ENCODE data around the gene CROCC2. TPM values are rescaled to one million over a fixed set of nuclear protein-coding genes. Genes with fewer than 3 reads are reported as not detected.

Gene CROCC2
- polyA plus RNA-seq, 3 donors, result 0.04 TPM; not detected in 2

GRCh38 chr2:240919786-240920782 is 13.9 kb downstream of the CROCC2 start:
- no peak for DNase-seq (ENCODE audit: low read depth in 3 of 3, low spot score in 2 of 3)

- DNase-seq (ENCODE audit: low read depth in 3 of 3, low spot score in 2 of 3), result no peak
Observed at GRCh38 chr2:240920783-240921231, 14.7 kb downstream of the CROCC2 start.

- no peak for DNase-seq (ENCODE audit: low read depth in 3 of 3, low spot score in 2 of 3)
Observed at GRCh38 chr2:240921311-240921994, 15.3 kb downstream of the CROCC2 start.

- no peak for DNase-seq (ENCODE audit: low read depth in 3 of 3, low spot score in 2 of 3)
Observed at GRCh38 chr2:240921995-240922244, 15.8 kb downstream of the CROCC2 start.

GRCh38 chr2:240922245-240922981 is 16.3 kb downstream of the CROCC2 start:
- DNase-seq (ENCODE audit: low read depth in 3 of 3, low spot score in 2 of 3), result no peak

- no peak for DNase-seq (ENCODE audit: low read depth in 3 of 3, low spot score in 2 of 3)
Observed at GRCh38 chr2:240922982-240923537, 16.9 kb downstream of the CROCC2 start.

- DNase-seq (ENCODE audit: low read depth in 3 of 3, low spot score in 2 of 3), result no peak
Observed at GRCh38 chr2:240925191-240925567, 19.0 kb downstream of the CROCC2 start.

- no peak for DNase-seq (ENCODE audit: low read depth in 3 of 3, low spot score in 2 of 3)
Observed at GRCh38 chr2:240925568-240926515, 19.7 kb downstream of the CROCC2 start.

- DNase-seq (ENCODE audit: low read depth in 3 of 3, low spot score in 2 of 3), result no peak
Observed at GRCh38 chr2:240926516-240927389, 20.6 kb downstream of the CROCC2 start.

GRCh38 chr2:240927390-240927781 is 21.2 kb downstream of the CROCC2 start:
- no peak for DNase-seq (ENCODE audit: low read depth in 3 of 3, low spot score in 2 of 3)

GRCh38 chr2:240928476-240929363 is 22.6 kb downstream of the CROCC2 start:
- DNase-seq (ENCODE audit: low read depth in 3 of 3, low spot score in 2 of 3), result no peak

GRCh38 chr2:240929364-240930095 is 23.4 kb downstream of the CROCC2 start:
- DNase-seq (ENCODE audit: low read depth in 3 of 3, low spot score in 2 of 3), result no peak

GRCh38 chr2:240930096-240930630 is 24.0 kb downstream of the CROCC2 start:
- DNase-seq (ENCODE audit: low read depth in 3 of 3, low spot score in 2 of 3), result no peak

GRCh38 chr2:240930631-240931318 is 24.6 kb downstream of the CROCC2 start:
- no peak for DNase-seq (ENCODE audit: low read depth in 3 of 3, low spot score in 2 of 3)

- DNase-seq (ENCODE audit: low read depth in 3 of 3, low spot score in 2 of 3), result no peak
Observed at GRCh38 chr2:240931319-240931949, 25.3 kb downstream of the CROCC2 start.

Measured in right renal cortex interstitium (tissue), 3 donors.